Regular cardiac myocyte (primary cell): ENCODE data around the gene SEMA5B. TPM values are rescaled to one million over a fixed set of nuclear protein-coding genes. Genes with fewer than 3 reads are reported as not detected.

Source experiments
- total RNA-seq: library from RNA; depleted of rRNA; stranded (reverse); fragments of >200 nt; gene quantifications from 2 replicates; pipeline ENCODE4 v1.2.3, GENCODE V29; 2014

The SEMA5B gene, protein sequence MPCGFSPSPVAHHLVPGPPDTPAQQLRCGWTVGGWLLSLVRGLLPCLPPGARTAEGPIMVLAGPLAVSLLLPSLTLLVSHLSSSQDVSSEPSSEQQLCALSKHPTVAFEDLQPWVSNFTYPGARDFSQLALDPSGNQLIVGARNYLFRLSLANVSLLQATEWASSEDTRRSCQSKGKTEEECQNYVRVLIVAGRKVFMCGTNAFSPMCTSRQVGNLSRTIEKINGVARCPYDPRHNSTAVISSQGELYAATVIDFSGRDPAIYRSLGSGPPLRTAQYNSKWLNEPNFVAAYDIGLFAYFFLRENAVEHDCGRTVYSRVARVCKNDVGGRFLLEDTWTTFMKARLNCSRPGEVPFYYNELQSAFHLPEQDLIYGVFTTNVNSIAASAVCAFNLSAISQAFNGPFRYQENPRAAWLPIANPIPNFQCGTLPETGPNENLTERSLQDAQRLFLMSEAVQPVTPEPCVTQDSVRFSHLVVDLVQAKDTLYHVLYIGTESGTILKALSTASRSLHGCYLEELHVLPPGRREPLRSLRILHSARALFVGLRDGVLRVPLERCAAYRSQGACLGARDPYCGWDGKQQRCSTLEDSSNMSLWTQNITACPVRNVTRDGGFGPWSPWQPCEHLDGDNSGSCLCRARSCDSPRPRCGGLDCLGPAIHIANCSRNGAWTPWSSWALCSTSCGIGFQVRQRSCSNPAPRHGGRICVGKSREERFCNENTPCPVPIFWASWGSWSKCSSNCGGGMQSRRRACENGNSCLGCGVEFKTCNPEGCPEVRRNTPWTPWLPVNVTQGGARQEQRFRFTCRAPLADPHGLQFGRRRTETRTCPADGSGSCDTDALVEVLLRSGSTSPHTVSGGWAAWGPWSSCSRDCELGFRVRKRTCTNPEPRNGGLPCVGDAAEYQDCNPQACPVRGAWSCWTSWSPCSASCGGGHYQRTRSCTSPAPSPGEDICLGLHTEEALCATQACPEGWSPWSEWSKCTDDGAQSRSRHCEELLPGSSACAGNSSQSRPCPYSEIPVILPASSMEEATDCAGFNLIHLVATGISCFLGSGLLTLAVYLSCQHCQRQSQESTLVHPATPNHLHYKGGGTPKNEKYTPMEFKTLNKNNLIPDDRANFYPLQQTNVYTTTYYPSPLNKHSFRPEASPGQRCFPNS
- under 0.01 and 0.28 TPM in 2 replicates for total RNA-seq

DNA sequence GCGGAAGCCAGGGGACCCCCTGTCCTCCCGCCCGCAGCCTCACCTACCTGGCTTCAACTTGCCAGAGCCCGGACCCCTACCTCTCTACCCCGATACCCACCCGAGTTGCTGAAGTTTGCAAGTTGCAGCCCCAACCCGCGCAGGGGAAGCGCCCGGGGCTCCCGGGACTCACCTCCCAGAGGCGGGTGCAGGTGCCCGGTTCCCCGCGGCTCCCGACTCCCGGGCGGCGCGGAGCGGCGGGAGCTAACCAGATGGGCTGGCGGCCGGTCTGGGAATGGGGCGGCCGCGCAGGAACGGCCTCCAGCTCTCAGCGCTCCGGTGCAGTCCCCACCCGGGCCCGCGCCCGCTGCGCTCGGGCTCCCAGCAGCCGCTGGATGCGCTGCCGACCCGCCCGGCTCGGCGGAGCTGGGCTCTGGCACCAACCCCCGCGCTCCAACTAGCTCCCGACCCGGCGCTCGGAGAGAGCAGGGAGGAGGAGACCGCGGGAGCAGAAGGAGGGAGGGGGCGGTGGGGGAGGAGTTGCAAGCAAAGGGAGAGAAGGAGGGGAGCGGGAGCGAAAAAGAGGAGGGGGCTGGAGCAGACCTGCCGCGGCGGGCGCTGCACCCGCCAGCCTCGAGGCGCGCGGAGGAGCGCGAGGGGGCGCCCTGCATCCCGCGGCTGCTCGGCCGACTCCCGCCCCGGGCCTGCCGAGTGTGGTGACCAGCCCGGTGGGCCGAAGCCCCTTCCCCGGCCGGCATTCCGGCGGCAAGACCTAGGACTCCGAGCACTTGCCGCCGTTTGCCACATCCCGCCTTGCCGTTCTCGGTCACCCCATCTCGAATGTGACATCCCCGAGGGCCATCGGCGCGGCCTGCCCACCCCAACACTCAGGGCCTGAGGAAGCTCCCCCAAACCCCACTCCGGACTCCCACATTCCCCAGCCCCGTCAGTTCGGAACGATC is at the start of gene SEMA5B:
TSS of gene SEMA5B (minus strand) at position 472 of the 941 bp plus-strand sequence. CDS start 66,500 bp downstream, outside the sequence.

GRCh38 chr3:123066896-123067688 is 39.5 kb upstream of the SEMA5B start, which contains the start of gene PDIA5:
Gene PDIA5 (plus strand): TSS chr3:123067025. CDS start chr3:123067165, 140 bp downstream.

Other genes starting within 250 kb of the SEMA5B start
- gene HSPBAP1, start 233.9 kb downstream of the SEMA5B start, total RNA-seq: 4.2 and 8.7 TPM in 2 replicates
- gene SLC49A4, start 232.7 kb downstream of the SEMA5B start, total RNA-seq: 13.4 and 23.1 TPM in 2 replicates
- gene PDIA5, start 39.3 kb upstream of the SEMA5B start, total RNA-seq: 36.6 and 60.3 TPM in 2 replicates
- gene SEC22A, start 174.2 kb upstream of the SEMA5B start, total RNA-seq: 68.1 and 85.7 TPM in 2 replicates